Peyer's patch (tissue), 4 donors: Measurements from ENCODE around the gene ATP13A3. TPM values are rescaled to one million over a fixed set of nuclear protein-coding genes. Genes with fewer than 3 reads are reported as not detected.
"Not testable (repeated sequence)": the region's sequence is repeated elsewhere in the genome, so short reads cannot be mapped to it uniquely, and the experiment has no call there.

Source experiments
- DNase-seq, 3 donors: peaks; one replicate each; pipeline ENCODE4 v3.0.0-alpha.2; 2017 to 2019
- H3K27ac ChIP-seq, 4 donors: fragments of 200-600 bp; sonication (generic); one replicate each; pipeline ENCODE4 v1.5.1; 2016 to 2019
- H3K27me3 ChIP-seq, 2 donors: fragments of 200-600 bp; sonication (generic); one replicate each; pipeline ENCODE4 v1.5.1; 2019
- H3K36me3 ChIP-seq, 3 donors: fragments of 200-600 bp; sonication (generic); one replicate each; pipeline ENCODE4 v1.5.1; 2016 to 2019
- H3K4me1 ChIP-seq, 4 donors: fragments of 200-600 bp; sonication (generic); one replicate each; pipeline ENCODE4 v1.5.1; 2016 to 2019
- H3K4me3 ChIP-seq, 4 donors: fragments of 200-600 bp; sonication (generic); 1 replicate in 3 of 4; 2 replicates in 1 of 4; pipeline ENCODE4 v1.5.1; 2016 to 2019; ENCODE audit warnings: mild to moderate bottlenecking in 1 of 4
- H3K9me3 ChIP-seq, 4 donors: fragments of 200-600 bp; sonication (generic); one replicate each; pipeline ENCODE4 v1.5.1; 2016 to 2019; ENCODE audit warnings: mild to moderate bottlenecking in 1 of 4
- POLR2A ChIP-seq, 2 donors: fragments of 450-650 bp; IDR thresholded peaks; one replicate each; pipeline ENCODE4 v1.5.1; 2017; ENCODE audit warnings: antibody characterized with exemption in 2 of 2, mild to moderate bottlenecking in 2 of 2, moderate library complexity in 2 of 2
- total RNA-seq, 4 donors: library from RNA; depleted of rRNA; stranded (reverse); fragments of >200 nt; gene quantifications; one replicate each; pipeline ENCODE4 v1.1.0, GENCODE V29; 2016
- TF ChIP-seq, protein P1 (sequence below), 6 experiments: fragments of 450-650 bp in 4 of 6; fragments of 200-600 bp in 2 of 6; sonication (generic) in 1 of 6; IDR thresholded peaks; one replicate each; pipeline ENCODE4 v1.5.1; 2017 to 2019; ENCODE audit warnings: antibody characterized with exemption in 6 of 6, mild to moderate bottlenecking in 3 of 6, moderate library complexity in 1 of 6

The ATP13A3 gene
- total RNA-seq, 4 donors from 2014 or later = 54.3 to 67.2 (median 58.2) TPM

DNA sequence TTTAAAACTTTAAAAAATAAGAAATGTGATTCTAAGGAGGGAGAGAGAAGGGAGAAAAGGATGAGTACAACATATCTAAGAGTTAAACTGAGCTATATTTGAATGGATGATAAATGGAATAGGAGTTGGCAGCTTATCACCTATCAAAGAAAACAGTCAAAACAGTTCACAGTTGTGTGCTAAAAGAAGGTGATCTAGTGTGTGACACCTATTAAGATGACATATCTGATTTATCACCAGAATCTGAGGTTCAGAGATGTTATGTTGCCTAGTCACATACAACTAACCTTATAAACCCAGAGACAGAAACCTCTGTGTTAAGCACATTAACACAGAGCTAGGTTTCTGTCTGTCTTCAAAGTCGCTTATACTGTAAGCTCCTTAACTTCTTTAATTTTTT, 3.0 kb downstream of the ATP13A3 start:
- DNase-seq = no peak
- no peaks in the 10 kb centered on the region for H3K36me3 ChIP-seq
- H3K27me3 ChIP-seq = no peaks in the 10 kb centered on the region
- H3K4me3 ChIP-seq = no peak overlapping the region
- H3K4me1 ChIP-seq = peaks cover 0 to 31% (median 1%) of the 10 kb centered on the region in 4 donors
- TF ChIP-seq, protein P1, sequence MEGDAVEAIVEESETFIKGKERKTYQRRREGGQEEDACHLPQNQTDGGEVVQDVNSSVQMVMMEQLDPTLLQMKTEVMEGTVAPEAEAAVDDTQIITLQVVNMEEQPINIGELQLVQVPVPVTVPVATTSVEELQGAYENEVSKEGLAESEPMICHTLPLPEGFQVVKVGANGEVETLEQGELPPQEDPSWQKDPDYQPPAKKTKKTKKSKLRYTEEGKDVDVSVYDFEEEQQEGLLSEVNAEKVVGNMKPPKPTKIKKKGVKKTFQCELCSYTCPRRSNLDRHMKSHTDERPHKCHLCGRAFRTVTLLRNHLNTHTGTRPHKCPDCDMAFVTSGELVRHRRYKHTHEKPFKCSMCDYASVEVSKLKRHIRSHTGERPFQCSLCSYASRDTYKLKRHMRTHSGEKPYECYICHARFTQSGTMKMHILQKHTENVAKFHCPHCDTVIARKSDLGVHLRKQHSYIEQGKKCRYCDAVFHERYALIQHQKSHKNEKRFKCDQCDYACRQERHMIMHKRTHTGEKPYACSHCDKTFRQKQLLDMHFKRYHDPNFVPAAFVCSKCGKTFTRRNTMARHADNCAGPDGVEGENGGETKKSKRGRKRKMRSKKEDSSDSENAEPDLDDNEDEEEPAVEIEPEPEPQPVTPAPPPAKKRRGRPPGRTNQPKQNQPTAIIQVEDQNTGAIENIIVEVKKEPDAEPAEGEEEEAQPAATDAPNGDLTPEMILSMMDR (IDR thresholded peaks at IDR 0.05) = no peak
- TF ChIP-seq POLR2A (IDR thresholded peaks at IDR 0.05) = no peak
- H3K27ac ChIP-seq = no peak overlapping the region
- H3K9me3 ChIP-seq = no peaks in the 10 kb centered on the region

DNA sequence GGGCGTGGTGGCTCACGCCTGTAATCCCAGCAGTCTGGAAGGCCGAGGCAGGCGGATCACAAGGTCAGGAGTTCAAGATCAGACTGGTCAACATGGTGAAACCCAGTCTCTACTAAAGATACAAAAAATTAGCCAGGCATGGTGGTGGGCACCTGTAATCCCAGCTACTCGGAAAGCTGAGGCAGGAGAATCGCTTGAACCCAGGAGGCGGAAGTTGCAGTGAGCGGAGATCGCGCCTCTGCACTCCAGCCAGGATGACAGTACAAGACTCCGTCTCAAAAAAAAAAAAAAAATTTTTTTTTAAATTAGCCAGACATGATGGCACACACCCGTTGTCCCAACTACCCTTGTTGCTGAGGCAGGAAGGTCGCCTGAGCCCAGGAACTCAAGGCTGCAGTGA, 4.0 kb downstream of the ATP13A3 start:
- H3K27me3 ChIP-seq, H3K4me3 ChIP-seq, H3K36me3 ChIP-seq, DNase-seq, H3K9me3 ChIP-seq, H3K27ac ChIP-seq: not testable (repeated sequence)
- peaks cover 0 to 28% (median 1%) of the 10 kb centered on the region in 4 donors for H3K4me1 ChIP-seq

DNA sequence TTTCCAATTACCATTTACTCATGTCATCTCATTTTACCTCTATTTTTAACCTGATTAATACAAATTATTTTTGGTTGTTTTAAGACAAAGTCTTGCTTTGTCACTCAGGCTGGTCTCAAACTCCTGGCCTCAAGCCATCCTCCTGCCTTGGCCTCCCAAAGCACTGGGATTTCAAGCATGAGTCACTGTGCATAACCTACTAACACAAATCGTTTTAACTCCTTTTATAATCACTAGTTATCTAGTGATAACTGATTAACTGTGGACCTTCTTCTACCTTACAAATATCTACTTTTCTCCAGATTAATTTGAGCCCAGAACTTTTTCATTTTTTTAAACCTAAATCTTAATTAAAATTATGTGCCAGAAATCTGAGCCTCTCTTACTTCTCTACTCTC, 4.6 kb downstream of the ATP13A3 start:
- H3K27ac ChIP-seq = no peak overlapping the region
- no peak overlapping the region for H3K4me3 ChIP-seq
- H3K27me3 ChIP-seq = no peaks in the 10 kb centered on the region
- TF ChIP-seq POLR2A (IDR thresholded peaks at IDR 0.05) = no peak
- TF ChIP-seq, protein P1 (IDR thresholded peaks at IDR 0.05) = no peak
- no peaks in the 10 kb centered on the region for H3K36me3 ChIP-seq
- no peaks in the 10 kb centered on the region for H3K9me3 ChIP-seq
- DNase-seq = no peak
- H3K4me1 ChIP-seq = peaks cover 0 to 22% (median 1%) of the 10 kb centered on the region in 4 donors

DNA sequence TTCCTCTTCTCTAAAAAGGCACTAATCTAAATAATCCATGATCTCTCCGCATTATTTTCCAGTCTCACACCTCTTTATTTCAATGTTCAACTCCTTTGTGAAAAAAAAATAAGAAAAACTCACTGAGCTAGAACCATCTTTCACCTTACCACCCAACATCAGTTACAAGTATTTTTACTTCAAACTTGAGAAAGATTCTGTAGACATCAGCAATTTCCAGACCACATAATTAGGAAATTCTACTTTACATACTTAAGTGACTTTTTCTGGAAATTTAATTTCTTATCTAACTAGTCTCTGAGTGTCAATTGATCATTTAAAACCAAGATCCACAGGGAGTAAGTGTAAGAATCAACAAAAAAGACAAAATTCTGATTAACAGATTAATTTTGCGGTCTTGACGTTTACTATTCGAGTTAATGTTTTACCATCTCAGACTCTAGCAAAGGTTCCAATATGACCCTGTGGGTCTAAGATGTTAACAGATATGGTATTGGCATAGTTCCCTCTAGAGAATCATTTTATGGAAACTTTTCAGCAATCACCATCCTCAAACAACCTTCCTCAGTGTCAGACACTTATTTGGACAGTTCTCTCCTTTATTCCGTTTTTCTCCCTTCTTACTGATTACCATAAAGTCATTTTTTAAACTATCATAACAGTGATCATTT, 5.1 kb downstream of the ATP13A3 start:
- Histone ChIP-seq H3K9me3 (no peaks in the 10 kb centered on the region), H3K4me1 (peaks cover 0 to 22% (median 1%) of the 10 kb centered on the region in 4 donors), H3K27ac (no peak overlapping the region), H3K4me3 (no peak overlapping the region), H3K27me3 (no peaks in the 10 kb centered on the region), H3K36me3 (no peaks in the 10 kb centered on the region)
- TF ChIP-seq, protein P1 (IDR thresholded peaks at IDR 0.05) = no peak
- TF ChIP-seq POLR2A (IDR thresholded peaks at IDR 0.05) = no peak
- DNase-seq = no peak

DNA sequence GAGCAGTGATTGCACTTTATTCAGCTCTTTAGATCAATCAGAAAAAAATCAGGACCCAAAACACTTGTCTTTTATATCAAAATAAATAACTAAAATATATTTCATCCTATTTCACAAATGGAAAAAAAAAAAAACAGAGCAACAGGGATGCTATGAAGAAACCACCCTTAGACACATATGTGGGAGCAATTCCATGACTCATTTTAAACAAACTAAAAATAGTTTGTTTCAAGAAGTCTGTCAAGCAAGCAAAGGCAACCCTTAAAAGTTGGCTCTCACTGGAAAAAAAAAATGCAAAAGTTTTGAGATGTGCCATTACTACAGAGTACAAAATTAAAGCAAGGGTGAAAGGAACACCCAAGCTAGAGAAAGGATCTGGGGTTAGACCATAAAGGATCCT, 5.7 kb downstream of the ATP13A3 start:
- no peaks in the 10 kb centered on the region for H3K36me3 ChIP-seq
- TF ChIP-seq, protein P1 (IDR thresholded peaks at IDR 0.05) = no peak
- no peak for TF ChIP-seq POLR2A (IDR thresholded peaks at IDR 0.05)
- H3K27me3 ChIP-seq = no peaks in the 10 kb centered on the region
- no peaks in the 10 kb centered on the region for H3K9me3 ChIP-seq
- no peak overlapping the region for H3K4me3 ChIP-seq
- peaks cover 0 to 22% (median 3%) of the 10 kb centered on the region in 4 donors for H3K4me1 ChIP-seq
- no peak overlapping the region for H3K27ac ChIP-seq
- DNase-seq = no peak

DNA sequence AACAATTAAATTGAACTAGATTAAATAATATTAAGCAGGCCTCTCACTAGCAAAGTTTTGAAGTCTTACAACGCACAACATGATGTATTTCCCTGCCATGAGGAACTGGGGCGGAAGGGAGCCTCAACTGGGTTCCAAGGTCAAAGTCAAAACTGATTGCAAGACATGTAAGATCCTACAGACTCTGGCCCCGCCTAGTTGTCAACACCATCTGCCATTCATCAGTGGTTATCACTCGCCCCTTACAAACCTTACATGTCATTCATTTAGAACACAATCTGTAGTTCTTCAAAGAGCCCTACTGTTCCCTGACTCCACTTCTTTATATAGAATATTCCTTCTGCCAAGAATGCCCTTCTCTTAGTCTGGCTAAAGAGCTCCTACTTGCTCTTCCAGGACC, 10.0 kb downstream of the ATP13A3 start:
- Histone ChIP-seq H3K27me3 (no peaks in the 10 kb centered on the region), H3K4me1 (peaks cover 0 to 17% (median 2%) of the 10 kb centered on the region in 4 donors), H3K9me3 (no peaks in the 10 kb centered on the region), H3K27ac (no peak overlapping the region), H3K36me3 (no peaks in the 10 kb centered on the region), H3K4me3 (no peak overlapping the region)
- TF ChIP-seq, protein P1 (IDR thresholded peaks at IDR 0.05) = no peak
- no peak for TF ChIP-seq POLR2A (IDR thresholded peaks at IDR 0.05)
- DNase-seq = peak in 1 of 3 donors; percentile 65
